A673 (cell line): Measurements from ENCODE around the gene NAGLU. TPM values are rescaled to one million over a fixed set of nuclear protein-coding genes. Genes with fewer than 3 reads are reported as not detected.

Source experiments
- BruUV-seq: library from RNA; stranded (reverse); fragments of 400-500 nt; replicated peaks from 2 replicates; lab custom pipeline; 2021; lab: Mats Ljungman, UMichigan
- CTCF ChIA-PET: fragments of 300-600 bp; sonication (Branson Sonifier 250); formaldehyde crosslinking; loops from one replicate; lab custom pipeline; 2022; ENCODE audit warnings: antibody characterized with exemption; lab: Charles Lee
- POLR2A ChIA-PET: fragments of 300-600 bp; sonication (Branson Sonifier 250); formaldehyde crosslinking; loops from one replicate; lab custom pipeline; 2022; ENCODE audit warnings: antibody characterized with exemption; ENCODE audit not compliant: low non-redundant PET; lab: Charles Lee
- DNase-seq: peaks from one replicate; pipeline ENCODE4 v3.0.0-alpha.2; 2015; ENCODE audit warnings: low spot score
- H3K27ac ChIP-seq: fragments of 200-600 bp; sonication (generic); 2 replicates; pipeline ENCODE4 v1.5.1; 2016; ENCODE audit warnings: mixed run types, low read depth, mild to moderate bottlenecking, mixed read lengths, antibody characterized with exemption, low read length; ENCODE audit not compliant: poor library complexity, severe bottlenecking
- H3K27me3 ChIP-seq: fragments of 200-600 bp; sonication (generic); replicated peaks from 2 replicates; pipeline ENCODE4 v1.6.1; 2017; ENCODE audit warnings: mixed run types, low read depth, mild to moderate bottlenecking, mixed read lengths, antibody characterized with exemption, low read length; ENCODE audit not compliant: insufficient read depth, poor library complexity
- H3K36me3 ChIP-seq: fragments of 200-600 bp; sonication (generic); 2 replicates; pipeline ENCODE4 v1.6.1; 2016; ENCODE audit warnings: mixed run types, mild to moderate bottlenecking, mixed read lengths, antibody characterized with exemption, low read length; ENCODE audit not compliant: insufficient read depth, poor library complexity, severe bottlenecking
- H3K4me1 ChIP-seq: fragments of 200-600 bp; sonication (generic); 2 replicates; pipeline ENCODE4 v1.6.1; 2017; ENCODE audit warnings: mixed run types, mild to moderate bottlenecking, mixed read lengths, antibody characterized with exemption, low read length; ENCODE audit not compliant: insufficient read depth, poor library complexity, severe bottlenecking
- H3K4me3 ChIP-seq: fragments of 200-600 bp; sonication (generic); 2 replicates; pipeline ENCODE4 v1.5.1; 2016; ENCODE audit warnings: low read depth, mixed run types, mild to moderate bottlenecking, mixed read lengths, low read length; ENCODE audit not compliant: poor library complexity, severe bottlenecking
- H3K9me3 ChIP-seq: fragments of 200-600 bp; sonication (generic); 2 replicates; pipeline ENCODE4 v1.6.1; 2016; ENCODE audit warnings: mixed run types, low read depth, mild to moderate bottlenecking, mixed read lengths, antibody characterized with exemption, low read length; ENCODE audit not compliant: poor library complexity, severe bottlenecking
- EZH2 ChIP-seq: fragments of 200-600 bp; sonication (generic); IDR thresholded peaks from 2 replicates; pipeline ENCODE4 v1.6.1; 2017; ENCODE audit warnings: borderline replicate concordance, low read depth, mild to moderate bottlenecking, mixed read lengths, antibody characterized with exemption, low read length; ENCODE audit not compliant: poor library complexity, severe bottlenecking
- intact Hi-C: fragments of 100-400 bp; cut with micrococcal nuclease; formaldehyde crosslinking; loops from one replicate; pipeline ENCODE4 v1.10.0; 2022; ENCODE audit not compliant: unreplicated experiment
- total RNA-seq: library from RNA; stranded (reverse); gene quantifications from 2 replicates; pipeline ENCODE4 v1.2.3, GENCODE V29; 2021
- TF ChIP-seq, protein P1 (sequence below): fragments of 300-800, 200-600 bp; sonication (generic); conservative IDR thresholded peaks from 2 replicates; pipeline ENCODE4 v1.5.1; 2017; ENCODE audit warnings: low read depth, mild to moderate bottlenecking, antibody characterized with exemption, low read length, moderate library complexity, mixed read lengths

NAGLU gene
- total RNA-seq, 1 experiment from 2014 or later = 9.6 TPM

DNA sequence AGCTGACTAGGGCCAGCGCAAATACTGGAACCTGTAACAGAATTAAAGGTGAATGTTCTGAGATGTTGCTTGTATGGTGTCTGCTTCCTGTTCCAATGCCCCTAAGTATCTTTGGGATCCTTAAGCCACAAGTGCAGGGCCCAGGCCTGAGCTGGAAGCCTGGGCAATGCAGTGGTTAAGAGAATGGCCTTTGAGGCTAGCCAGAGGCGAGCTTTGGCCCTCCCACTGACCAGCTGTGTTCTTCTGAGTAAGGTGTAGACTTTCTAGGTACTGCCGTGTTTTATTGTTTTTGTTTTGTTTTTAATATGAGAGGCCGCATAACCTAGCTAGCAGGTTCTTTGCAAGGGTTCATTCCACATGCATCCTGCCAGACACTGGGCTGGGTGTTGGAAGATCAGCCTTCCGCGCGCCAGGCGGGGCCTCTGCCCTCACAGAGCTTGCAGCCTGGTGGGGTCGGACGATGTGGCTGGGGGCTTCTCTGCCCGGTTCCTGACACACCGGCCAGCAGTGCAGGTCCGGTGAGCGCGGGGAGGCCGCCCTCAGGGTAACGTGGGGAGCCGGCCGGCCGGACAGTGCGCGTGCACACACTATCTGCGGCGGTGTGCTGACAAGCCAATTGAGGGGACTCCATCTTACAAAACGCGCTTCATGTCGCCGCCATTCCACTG lies 30.3 kb downstream of the NAGLU start:
- intact Hi-C loops = no loop called here
- Histone ChIP-seq H3K27me3 (no peaks in the 10 kb centered on the region), H3K4me3 (peak overlapping the region; percentile 64), H3K4me1 (peaks cover 10% of the 10 kb centered on the region), H3K27ac (peak overlapping the region; percentile 88), H3K36me3 (peaks cover 35% of the 10 kb centered on the region), H3K9me3 (no peaks in the 10 kb centered on the region)
- no peak for TF ChIP-seq EZH2
- TF ChIP-seq, protein P1, sequence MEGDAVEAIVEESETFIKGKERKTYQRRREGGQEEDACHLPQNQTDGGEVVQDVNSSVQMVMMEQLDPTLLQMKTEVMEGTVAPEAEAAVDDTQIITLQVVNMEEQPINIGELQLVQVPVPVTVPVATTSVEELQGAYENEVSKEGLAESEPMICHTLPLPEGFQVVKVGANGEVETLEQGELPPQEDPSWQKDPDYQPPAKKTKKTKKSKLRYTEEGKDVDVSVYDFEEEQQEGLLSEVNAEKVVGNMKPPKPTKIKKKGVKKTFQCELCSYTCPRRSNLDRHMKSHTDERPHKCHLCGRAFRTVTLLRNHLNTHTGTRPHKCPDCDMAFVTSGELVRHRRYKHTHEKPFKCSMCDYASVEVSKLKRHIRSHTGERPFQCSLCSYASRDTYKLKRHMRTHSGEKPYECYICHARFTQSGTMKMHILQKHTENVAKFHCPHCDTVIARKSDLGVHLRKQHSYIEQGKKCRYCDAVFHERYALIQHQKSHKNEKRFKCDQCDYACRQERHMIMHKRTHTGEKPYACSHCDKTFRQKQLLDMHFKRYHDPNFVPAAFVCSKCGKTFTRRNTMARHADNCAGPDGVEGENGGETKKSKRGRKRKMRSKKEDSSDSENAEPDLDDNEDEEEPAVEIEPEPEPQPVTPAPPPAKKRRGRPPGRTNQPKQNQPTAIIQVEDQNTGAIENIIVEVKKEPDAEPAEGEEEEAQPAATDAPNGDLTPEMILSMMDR = no peak
- BruUV-seq = no TSS peak
- DNase-seq = no peak
- ChIA-PET CTCF (no interaction called here), POLR2A (no interaction called here)

DNA sequence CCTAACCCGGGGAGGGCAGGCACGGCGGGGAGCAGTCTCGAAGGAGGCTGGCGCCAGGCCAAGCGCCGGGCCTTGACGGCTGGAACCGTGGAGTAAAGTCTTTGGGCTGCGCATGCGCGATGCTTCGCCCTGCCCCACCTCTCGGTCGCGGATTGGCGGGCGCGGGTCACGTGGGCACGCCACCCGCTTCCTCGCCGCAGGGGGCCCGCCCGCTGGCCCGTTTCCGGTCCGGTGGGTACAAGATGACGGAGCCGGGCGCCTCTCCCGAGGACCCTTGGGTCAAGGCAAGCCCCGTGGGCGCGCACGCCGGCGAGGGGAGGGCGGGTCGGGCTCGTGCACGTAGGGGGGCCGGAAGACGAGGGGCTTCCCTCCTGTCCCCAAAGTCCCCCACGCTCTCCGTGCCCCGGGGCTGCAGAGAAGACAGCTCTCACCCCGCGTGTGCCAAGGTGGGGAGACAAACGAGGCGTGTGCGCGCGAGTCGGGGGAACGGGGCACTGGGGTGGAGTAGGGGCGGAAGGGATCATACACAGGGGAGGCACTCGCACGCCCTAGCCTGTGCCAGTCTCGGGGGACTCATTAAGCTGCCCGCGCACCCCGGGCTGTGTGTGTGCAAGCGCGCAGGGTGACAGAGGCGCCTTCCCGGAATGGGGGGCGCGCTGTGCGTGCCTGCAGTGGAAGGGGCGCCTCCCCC lies 31.0 kb downstream of the NAGLU start, which contains the start of gene MLX:
TSS of gene MLX (plus strand) at position 218 of the 691 bp plus-strand sequence. CDS start at position 243, 25 bp downstream.
- H3K27me3 ChIP-seq = no peaks in the 10 kb centered on the region
- peak within 1 kb of the TSS; percentile 88 for H3K27ac ChIP-seq
- intact Hi-C loops = no loop called here
- no peak for TF ChIP-seq EZH2
- TF ChIP-seq, protein P1 = no peak
- peak within 1 kb of the TSS; percentile 64 for H3K4me3 ChIP-seq
- peaks cover 10% of the 10 kb centered on the region for H3K4me1 ChIP-seq
- BruUV-seq = no TSS peak
- DNase-seq = peak; percentile 91
- peaks cover 42% of the 10 kb centered on the region for H3K36me3 ChIP-seq
- H3K9me3 ChIP-seq = no peaks in the 10 kb centered on the region
- CTCF ChIA-PET = interaction anchor here (0.6 kb wide), 1 partner anchor 11 kb away, joined by 3 read pairs; no protein-coding TSS in a partner anchor
- POLR2A ChIA-PET = no interaction called here

DNA sequence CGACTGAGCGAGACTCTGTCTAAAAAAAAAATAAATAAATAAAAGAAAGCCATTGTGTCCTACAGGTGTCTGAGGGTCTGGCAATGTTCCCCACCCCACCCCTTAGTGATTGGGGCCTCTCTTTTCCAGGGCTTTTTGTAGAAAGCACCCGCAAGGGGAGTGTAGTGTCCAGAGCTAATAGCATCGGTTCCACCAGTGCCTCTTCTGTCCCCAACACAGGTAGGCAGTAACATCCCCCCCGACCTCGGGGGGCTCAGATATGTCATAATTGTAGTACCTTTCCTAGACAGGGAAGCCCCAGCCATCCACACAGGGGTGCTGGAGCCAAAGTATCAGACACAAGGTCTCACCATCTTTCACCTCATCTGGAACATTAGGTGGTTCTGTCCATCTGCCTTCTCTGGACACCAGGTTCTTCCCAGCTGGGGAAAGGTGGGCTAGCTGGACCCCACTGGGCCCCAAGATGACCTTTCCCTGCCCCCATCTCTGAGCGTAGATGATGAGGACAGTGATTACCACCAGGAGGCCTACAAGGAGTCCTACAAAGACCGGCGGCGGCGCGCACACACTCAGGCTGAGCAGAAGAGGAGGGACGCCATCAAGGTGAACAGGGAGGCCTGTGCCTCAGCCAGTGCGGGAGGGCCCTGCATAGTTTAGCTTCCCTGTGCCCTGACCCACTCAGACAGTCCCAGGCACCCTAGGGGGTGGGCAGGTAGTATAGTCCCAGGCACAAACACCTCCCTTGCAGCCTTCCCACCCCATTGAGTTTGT lies 32.5 kb downstream of the NAGLU start:
- CTCF ChIA-PET = no interaction called here
- BruUV-seq = no TSS peak
- POLR2A ChIA-PET = no interaction called here
- no peak for TF ChIP-seq EZH2
- TF ChIP-seq, protein P1 = no peak
- Histone ChIP-seq H3K4me1 (peaks cover 14% of the 10 kb centered on the region), H3K36me3 (peaks cover 57% of the 10 kb centered on the region), H3K9me3 (no peaks in the 10 kb centered on the region), H3K4me3 (no peak overlapping the region), H3K27me3 (no peaks in the 10 kb centered on the region), H3K27ac (no peak overlapping the region)
- intact Hi-C loops = no loop called here
- DNase-seq = no peak
